Natural killer cell (primary cell): ENCODE results near the gene FGD4. TPM values are rescaled to one million over a fixed set of nuclear protein-coding genes. Genes with fewer than 3 reads are reported as not detected.

ENCODE experiments used
- ATAC-seq, 3 donors: fragments of 150-1000 bp in 2 of 3; fragments of 200-7000 bp in 1 of 3; cut with Tn5 transposase; 1 replicate in 1 of 3; 2 replicates in 2 of 3; pipeline ENCODE4 v1.10.0; 2021; ENCODE audit warnings: mild to moderate bottlenecking in 2 of 3, moderate library complexity in 2 of 3
- DNase-seq, 2 donors: peaks; one replicate each; pipeline versions ENCODE4 v3.0.0 to v3.0.0-alpha.2; 2013 to 2021; ENCODE audit warnings: mixed read lengths in 1 of 2
- H3K27ac ChIP-seq: one replicate; pipeline ENCODE4 v1.5.1; 2013; ENCODE audit warnings: mild to moderate bottlenecking, low read length
- H3K27me3 ChIP-seq: one replicate; pipeline ENCODE4 v1.6.1; 2013; ENCODE audit warnings: low read length; ENCODE audit not compliant: control insufficient read depth, insufficient read depth
- H3K36me3 ChIP-seq: one replicate; pipeline ENCODE4 v1.6.1; 2013; ENCODE audit warnings: low read length; ENCODE audit not compliant: control insufficient read depth, insufficient read depth
- H3K4me1 ChIP-seq: one replicate; pipeline ENCODE4 v1.6.1; 2013; ENCODE audit warnings: low read length; ENCODE audit not compliant: control insufficient read depth, insufficient read depth
- H3K4me3 ChIP-seq: one replicate; pipeline ENCODE4 v1.5.1; 2013; ENCODE audit warnings: low read length
- H3K9me3 ChIP-seq: one replicate; pipeline ENCODE4 v1.6.1; 2013; ENCODE audit warnings: low read length; ENCODE audit not compliant: control insufficient read depth, insufficient read depth
- H3K27ac Mint-ChIP-seq, 2 donors: one replicate each; pipeline ENCODE4 v1.8.0; 2022; ENCODE audit warnings: mild to moderate bottlenecking in 2 of 2, mixed read lengths in 2 of 2, moderate library complexity in 1 of 2
- H3K27me3 Mint-ChIP-seq, 2 donors: one replicate each; pipeline ENCODE4 v1.8.0; 2022; ENCODE audit warnings: low read depth in 2 of 2, mixed read lengths in 2 of 2
- H3K36me3 Mint-ChIP-seq: one replicate; pipeline ENCODE4 v1.8.0; 2022; ENCODE audit warnings: mixed read lengths
- H3K4me1 Mint-ChIP-seq, 2 donors: one replicate each; pipeline ENCODE4 v1.8.0; 2022; ENCODE audit warnings: mixed read lengths in 2 of 2
- H3K4me3 Mint-ChIP-seq: one replicate; pipeline ENCODE4 v1.8.0; 2022; ENCODE audit warnings: mild to moderate bottlenecking, moderate library complexity, mixed read lengths
- H3K9me3 Mint-ChIP-seq, 2 donors: one replicate each; pipeline ENCODE4 v1.8.0; 2022; ENCODE audit warnings: mixed read lengths in 2 of 2
- CTCF ChIP-seq: fragments of 200-600 bp; IDR thresholded peaks from one replicate; pipeline ENCODE4 v1.8.0; 2022; ENCODE audit warnings: antibody characterized with exemption
- WGBS: methylation state at CpG from one replicate; pipeline ENCODE4 v1.1.7; 2013; ENCODE audit warnings: missing lambda C conversion rate; ENCODE audit not compliant: insufficient coverage; 5-methylcytosine and 5-hydroxymethylcytosine counted together
- intact Hi-C: fragments of 100-400 bp; cut with micrococcal nuclease; formaldehyde crosslinking; loops from one replicate; pipeline ENCODE4 v1.14.2; 2022
- total RNA-seq, 4 donors: library from RNA; stranded (reverse); fragments of 120-200 nt in 1 of 4; gene quantifications; one replicate each; pipeline versions ENCODE4 v1.2.3 to v1.2.4, GENCODE V29; 2013 to 2022

The FGD4 gene
- total RNA-seq, 3 donors from 2014 or later (not counting 1 experiment from before 2014, with no cell fraction given): 0.68 to 3.5 (median 2.1) TPM

DNA sequence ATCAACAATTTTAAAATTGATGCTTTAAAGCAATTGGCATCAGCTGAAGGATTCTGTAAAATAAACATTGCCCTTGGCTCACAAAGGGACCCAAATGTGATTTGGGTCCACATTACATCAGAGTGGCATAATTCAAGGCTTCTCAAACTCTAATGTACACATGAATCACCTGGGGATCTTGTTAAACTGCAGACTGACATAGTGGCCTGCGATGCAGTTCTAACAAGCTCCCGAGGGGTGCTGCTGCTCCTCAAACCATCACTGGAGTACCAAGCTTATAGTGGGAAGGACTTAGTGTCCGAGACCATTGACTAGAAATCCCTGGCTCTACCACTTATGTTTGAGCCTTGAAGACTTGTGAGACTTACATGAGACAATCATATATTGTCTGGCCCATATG lies 247.9 kb downstream of the FGD4 start:
- no peak overlapping the region for H3K27ac Mint-ChIP-seq

DNA sequence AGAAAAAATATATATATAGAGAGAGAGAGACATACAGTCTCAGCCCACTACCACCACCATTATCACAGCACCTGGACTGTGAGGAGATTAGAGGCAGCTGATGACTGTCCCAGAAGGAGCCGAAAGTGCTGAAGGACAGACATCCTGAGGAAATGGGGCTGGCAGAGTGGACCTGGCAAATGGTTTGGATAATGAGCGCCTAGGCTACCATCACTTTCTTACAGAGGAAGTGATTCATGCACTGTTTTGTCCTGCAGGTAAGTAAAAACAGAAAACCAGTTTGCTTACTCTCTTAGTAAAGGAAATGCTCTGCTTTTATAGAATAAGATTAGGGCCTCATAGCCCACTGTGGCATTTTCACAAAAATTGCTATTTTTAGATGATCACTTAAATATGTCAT lies 251.2 kb downstream of the FGD4 start:
- Mint-ChIP-seq H3K27me3 (peaks cover 0 to 4% of the 10 kb centered on the region in 2 donors), H3K4me3 (no peak overlapping the region), H3K9me3 (no peaks in the 10 kb centered on the region), H3K27ac (no peak overlapping the region), H3K4me1 (no peaks in the 10 kb centered on the region), H3K36me3 (no peaks in the 10 kb centered on the region)
- Histone ChIP-seq H3K4me1 (no peaks in the 10 kb centered on the region), H3K9me3 (no peaks in the 10 kb centered on the region), H3K27ac (no peak overlapping the region), H3K36me3 (no peaks in the 10 kb centered on the region), H3K27me3 (no peaks in the 10 kb centered on the region), H3K4me3 (no peak overlapping the region)
- WGBS: 61% methylated on average over 2 of the region's 2 CpGs
- intact Hi-C loops: no loop called here
- TF ChIP-seq CTCF: no peak
- DNase-seq (no peak), ATAC-seq (no peak)

More for the DNA sequence above, 247.9 kb downstream of the FGD4 start:
- no peak for TF ChIP-seq CTCF
- intact Hi-C loops: no loop called here
- Mint-ChIP-seq H3K4me1 (no peaks in the 10 kb centered on the region), H3K27me3 (peaks cover 0 to 4% of the 10 kb centered on the region in 2 donors), H3K4me3 (no peak overlapping the region), H3K9me3 (no peaks in the 10 kb centered on the region), H3K36me3 (no peaks in the 10 kb centered on the region)
- no peaks in the 10 kb centered on the region for H3K36me3 ChIP-seq
- H3K4me1 ChIP-seq: no peaks in the 10 kb centered on the region
- WGBS: 90% methylated on average over 3 of the region's 3 CpGs
- DNase-seq (no peak), ATAC-seq (no peak)
- H3K4me3 ChIP-seq: no peak overlapping the region
- H3K9me3 ChIP-seq: no peaks in the 10 kb centered on the region
- H3K27me3 ChIP-seq: no peaks in the 10 kb centered on the region
- no peak overlapping the region for H3K27ac ChIP-seq

GRCh38 chr12:32651151-32651955 lies 252.0 kb downstream of the FGD4 start:
- intact Hi-C loops: no loop called here
- no peaks in the 10 kb centered on the region for H3K9me3 ChIP-seq
- no peak for TF ChIP-seq CTCF
- H3K4me3 ChIP-seq: no peak overlapping the region
- no peaks in the 10 kb centered on the region for H3K36me3 ChIP-seq
- H3K27ac ChIP-seq: no peak overlapping the region
- WGBS: 92% methylated on average over 4 of the region's 5 CpGs
- ATAC-seq: no peak
- no peak for DNase-seq
- Mint-ChIP-seq H3K27me3 (peaks cover 0 to 4% of the 10 kb centered on the region in 2 donors), H3K4me3 (no peak overlapping the region), H3K4me1 (no peaks in the 10 kb centered on the region), H3K9me3 (no peaks in the 10 kb centered on the region), H3K36me3 (no peaks in the 10 kb centered on the region), H3K27ac (no peak overlapping the region)
- no peaks in the 10 kb centered on the region for H3K4me1 ChIP-seq
- no peaks in the 10 kb centered on the region for H3K27me3 ChIP-seq

- Mint-ChIP-seq H3K4me3 (no peak overlapping the region), H3K27ac (no peak overlapping the region), H3K36me3 (no peaks in the 10 kb centered on the region), H3K27me3 (peaks cover 0 to 4% of the 10 kb centered on the region in 2 donors), H3K9me3 (no peaks in the 10 kb centered on the region), H3K4me1 (no peaks in the 10 kb centered on the region)
- H3K4me1 ChIP-seq: no peaks in the 10 kb centered on the region
- intact Hi-C loops: no loop called here
- no peak for TF ChIP-seq CTCF
- no peak overlapping the region for H3K4me3 ChIP-seq
- no peaks in the 10 kb centered on the region for H3K27me3 ChIP-seq
- 96% methylated on average over 4 of the region's 4 CpGs for WGBS
- no peak for DNase-seq
- H3K27ac ChIP-seq: no peak overlapping the region
- H3K9me3 ChIP-seq: no peaks in the 10 kb centered on the region
- no peaks in the 10 kb centered on the region for H3K36me3 ChIP-seq
- no peak for ATAC-seq
Observed at GRCh38 chr12:32651956-32652210, 252.5 kb downstream of the FGD4 start.
